CD4-positive, CD25-positive, alpha-beta regulatory T cell (primary cell): ENCODE measurements around the gene ALPL. TPM values are rescaled to one million over a fixed set of nuclear protein-coding genes. Genes with fewer than 3 reads are reported as not detected.

Experiments used
- ATAC-seq, 2 donors: fragments of 150-1000 bp; cut with Tn5 transposase; one replicate each; pipeline ENCODE4 v1.10.0; 2021; ENCODE audit warnings: low read depth in 2 of 2, moderate number of reproducible peaks in 2 of 2, moderate library complexity in 1 of 2
- DNase-seq, 3 donors: peaks; one replicate each; pipeline versions ENCODE4 v3.0.0 to v3.0.0-alpha.2; 2012 to 2022; ENCODE audit warnings: mixed read lengths in 1 of 3
- H3K27ac ChIP-seq: one replicate; pipeline ENCODE4 v1.7.0; 2013; ENCODE audit warnings: mild to moderate bottlenecking, low read length; ENCODE audit not compliant: insufficient read depth, poor library complexity, severe bottlenecking
- H3K27me3 ChIP-seq: one replicate; pipeline ENCODE4 v1.7.0; 2013; ENCODE audit warnings: low read length; ENCODE audit not compliant: control insufficient read depth, insufficient read depth
- H3K36me3 ChIP-seq: one replicate; pipeline ENCODE4 v1.7.0; 2013; ENCODE audit warnings: mild to moderate bottlenecking, low read length, moderate library complexity; ENCODE audit not compliant: control insufficient read depth, insufficient read depth
- H3K4me1 ChIP-seq: 2 replicates; pipeline ENCODE4 v1.7.0; 2013; ENCODE audit warnings: mild to moderate bottlenecking, low read length; ENCODE audit not compliant: insufficient read depth, control insufficient read depth, poor library complexity, severe bottlenecking
- H3K4me3 ChIP-seq: one replicate; pipeline ENCODE4 v1.7.0; 2013; ENCODE audit warnings: low read depth, mild to moderate bottlenecking, low read length, moderate library complexity
- H3K9me3 ChIP-seq, 2 experiments: 1 replicate in 1 of 2; 2 replicates in 1 of 2; pipeline ENCODE4 v1.7.0; 2013; ENCODE audit warnings: low read length in 2 of 2, mild to moderate bottlenecking in 1 of 2, moderate library complexity in 1 of 2; ENCODE audit not compliant: control insufficient read depth in 2 of 2
- H3K27ac Mint-ChIP-seq, 3 donors: one replicate each; pipeline ENCODE4 v1.8.0; 2020 to 2022; ENCODE audit warnings: mild to moderate bottlenecking in 3 of 3, mixed read lengths in 3 of 3, moderate library complexity in 2 of 3
- H3K27me3 Mint-ChIP-seq: one replicate; pipeline ENCODE4 v1.8.0; 2022; ENCODE audit warnings: mild to moderate bottlenecking, mixed read lengths
- H3K36me3 Mint-ChIP-seq: one replicate; pipeline ENCODE4 v1.8.0; 2020; ENCODE audit warnings: mixed read lengths
- H3K4me1 Mint-ChIP-seq, 4 donors: one replicate each; pipeline ENCODE4 v1.8.0; 2020 to 2022; ENCODE audit warnings: mixed read lengths in 4 of 4, mild to moderate bottlenecking in 1 of 4
- H3K4me3 Mint-ChIP-seq, 4 donors: one replicate each; pipeline ENCODE4 v1.8.0; 2020 to 2022; ENCODE audit warnings: mild to moderate bottlenecking in 4 of 4, mixed read lengths in 4 of 4, moderate library complexity in 3 of 4
- H3K9me3 Mint-ChIP-seq, 7 donors: one replicate each; pipeline ENCODE4 v1.8.0; 2020 to 2022; ENCODE audit warnings: mixed read lengths in 7 of 7, mild to moderate bottlenecking in 3 of 7, moderate library complexity in 2 of 7
- polyA plus RNA-seq, 4 donors: library from polyadenylated mRNA; unstranded; fragments of 300-500 nt; fragmentation: Illumina TruSeq; gene quantifications; one replicate each; pipeline ENCODE4 v1.2.3, GENCODE V29; 2021
- total RNA-seq: library from RNA; stranded (reverse); gene quantifications from one replicate; pipeline ENCODE4 v1.2.3, GENCODE V29; 2022

ALPL gene
- total and polyA plus RNA-seq, 5 donors from 2014 or later, result not detected

DNA sequence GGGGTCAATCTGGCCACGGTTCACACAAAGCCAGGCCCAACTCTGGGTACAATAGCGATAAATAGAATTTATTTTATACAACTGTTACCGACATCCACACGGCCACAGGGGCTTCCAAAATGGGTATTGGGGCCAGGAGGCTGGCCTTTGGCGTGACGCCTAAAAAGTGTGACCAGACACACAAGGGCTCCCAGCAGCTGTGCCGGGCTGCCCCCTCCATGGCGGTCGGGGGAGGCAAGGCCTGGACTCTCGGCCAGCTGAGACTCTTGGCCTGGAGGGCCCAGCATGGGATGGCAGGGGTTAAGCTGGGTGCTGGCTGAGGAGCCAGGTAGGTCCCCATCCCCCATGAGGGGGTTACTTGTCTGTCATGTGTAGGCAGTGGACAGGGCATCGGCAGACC lies 87.0 kb downstream of the ALPL start:
- H3K36me3 ChIP-seq, result no peaks in the 10 kb centered on the region
- ATAC-seq, result no peak
- Mint-ChIP-seq H3K36me3 (no peaks in the 10 kb centered on the region), H3K4me3 (no peak overlapping the region), H3K27me3 (peaks cover 10% of the 10 kb centered on the region), H3K4me1 (no peaks in the 10 kb centered on the region), H3K27ac (no peak overlapping the region), H3K9me3 (no peaks in the 10 kb centered on the region)
- no peak for DNase-seq
- no peaks in the 10 kb centered on the region for H3K27me3 ChIP-seq
- H3K9me3 ChIP-seq, result no peaks in the 10 kb centered on the region
- H3K4me3 ChIP-seq, result no peak overlapping the region
- no peaks in the 10 kb centered on the region for H3K4me1 ChIP-seq
- no peak overlapping the region for H3K27ac ChIP-seq

DNA sequence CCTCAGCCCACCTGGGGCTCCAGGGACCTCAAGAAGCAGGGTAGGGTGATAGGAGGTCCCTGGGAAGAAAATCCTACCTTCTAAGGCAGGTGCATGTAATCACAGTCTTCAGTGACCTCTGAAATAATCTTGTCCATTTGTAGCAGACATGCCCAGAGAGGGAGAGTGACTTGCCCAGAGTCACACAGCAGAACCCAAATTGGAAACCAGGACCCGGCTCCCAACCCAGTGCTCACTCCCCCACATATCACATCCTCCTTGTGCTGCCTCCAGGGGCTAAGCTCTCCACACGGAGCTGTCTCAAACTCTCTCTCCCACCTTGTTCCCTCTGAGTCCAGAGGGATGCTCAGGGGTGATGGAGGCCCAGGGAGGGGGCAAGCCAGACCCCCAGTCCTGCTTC lies 87.4 kb downstream of the ALPL start:
- peaks cover 10% of the 10 kb centered on the region for H3K27me3 Mint-ChIP-seq
- Histone ChIP-seq H3K9me3 (no peaks in the 10 kb centered on the region), H3K27ac (no peak overlapping the region), H3K4me3 (no peak overlapping the region), H3K36me3 (no peaks in the 10 kb centered on the region), H3K27me3 (no peaks in the 10 kb centered on the region), H3K4me1 (no peaks in the 10 kb centered on the region)
- H3K27ac Mint-ChIP-seq, result no peak overlapping the region
- H3K4me3 Mint-ChIP-seq, result no peak overlapping the region
- H3K4me1 Mint-ChIP-seq, result no peaks in the 10 kb centered on the region
- no peaks in the 10 kb centered on the region for H3K9me3 Mint-ChIP-seq
- ATAC-seq, result no peak
- no peak for DNase-seq
- H3K36me3 Mint-ChIP-seq, result no peaks in the 10 kb centered on the region

DNA sequence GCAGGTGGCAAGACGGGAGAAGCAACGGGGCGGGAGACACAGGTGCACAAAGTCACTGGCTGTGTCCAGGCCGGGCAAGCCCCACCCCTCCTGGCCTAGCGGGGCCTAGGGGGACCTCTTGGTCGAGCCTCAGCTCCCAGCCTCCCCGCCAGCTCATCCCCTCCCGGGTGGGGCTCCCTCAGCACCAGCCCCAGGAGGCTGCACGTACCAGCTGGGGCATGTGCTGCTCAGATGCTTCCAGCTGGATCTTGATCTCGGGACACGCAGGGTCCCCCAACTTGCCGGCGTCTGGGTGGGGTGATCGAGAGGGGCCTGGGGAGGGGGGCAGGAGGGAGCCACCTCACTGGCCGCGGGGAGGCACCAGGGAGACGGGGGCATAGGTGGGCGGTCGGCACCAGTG lies 88.5 kb downstream of the ALPL start:
- Mint-ChIP-seq H3K9me3 (no peaks in the 10 kb centered on the region), H3K27ac (no peak overlapping the region), H3K27me3 (peaks cover 6% of the 10 kb centered on the region), H3K4me1 (no peaks in the 10 kb centered on the region), H3K36me3 (no peaks in the 10 kb centered on the region), H3K4me3 (no peak overlapping the region)
- H3K4me3 ChIP-seq, result no peak overlapping the region
- no peak overlapping the region for H3K27ac ChIP-seq
- ATAC-seq (no peak), DNase-seq (no peak)
- H3K9me3 ChIP-seq, result no peaks in the 10 kb centered on the region
- no peaks in the 10 kb centered on the region for H3K36me3 ChIP-seq
- no peaks in the 10 kb centered on the region for H3K27me3 ChIP-seq
- no peaks in the 10 kb centered on the region for H3K4me1 ChIP-seq

DNA sequence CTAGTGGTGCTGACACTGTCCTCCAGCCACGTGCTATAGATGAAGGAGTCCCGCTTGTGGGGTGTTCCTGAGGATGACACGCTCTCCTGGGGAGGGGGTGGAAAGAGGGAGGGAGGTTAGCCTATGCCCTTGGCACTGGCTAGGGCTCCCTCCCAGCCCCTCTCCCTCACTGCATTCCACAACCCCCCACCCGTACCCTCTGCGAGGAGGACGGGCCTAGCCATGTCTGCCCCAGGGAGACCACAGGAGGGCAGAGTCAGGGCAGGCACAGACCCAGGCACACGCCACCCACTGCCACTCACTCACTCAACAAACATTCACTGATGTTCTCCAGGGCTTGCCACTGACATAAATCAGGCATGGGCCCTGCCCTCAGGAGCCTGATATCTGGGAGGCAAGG lies 89.2 kb downstream of the ALPL start:
- no peak overlapping the region for H3K27ac Mint-ChIP-seq
- Histone ChIP-seq H3K4me3 (no peak overlapping the region), H3K4me1 (no peaks in the 10 kb centered on the region), H3K27me3 (no peaks in the 10 kb centered on the region), H3K27ac (no peak overlapping the region), H3K9me3 (no peaks in the 10 kb centered on the region), H3K36me3 (no peaks in the 10 kb centered on the region)
- no peak for ATAC-seq
- peaks cover 4% of the 10 kb centered on the region for H3K27me3 Mint-ChIP-seq
- no peaks in the 10 kb centered on the region for H3K36me3 Mint-ChIP-seq
- no peak overlapping the region for H3K4me3 Mint-ChIP-seq
- DNase-seq, result no peak
- no peaks in the 10 kb centered on the region for H3K4me1 Mint-ChIP-seq
- H3K9me3 Mint-ChIP-seq, result no peaks in the 10 kb centered on the region

DNA sequence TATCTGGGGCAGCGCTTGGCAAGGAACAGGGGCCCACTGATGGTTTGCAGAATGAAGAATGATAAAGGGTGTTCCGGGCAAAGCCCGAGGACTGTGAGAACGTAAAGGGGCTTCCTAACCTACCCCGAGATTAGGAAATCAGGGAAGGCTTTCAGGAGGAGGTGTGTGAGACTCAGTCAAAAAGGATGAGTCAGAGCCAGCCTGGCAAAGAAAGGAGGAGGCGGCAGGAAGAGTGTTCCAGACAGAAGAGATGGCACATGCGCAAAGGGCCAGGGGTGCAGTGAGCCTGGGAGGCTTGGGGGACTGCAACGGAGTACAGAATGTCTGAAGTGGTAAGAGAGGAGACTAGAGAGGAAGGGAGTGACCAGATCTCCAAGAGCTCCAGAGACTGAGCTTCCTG lies 89.7 kb downstream of the ALPL start:
- Mint-ChIP-seq H3K9me3 (no peaks in the 10 kb centered on the region), H3K36me3 (no peaks in the 10 kb centered on the region), H3K27me3 (peaks cover 4% of the 10 kb centered on the region), H3K4me3 (no peak overlapping the region), H3K27ac (no peak overlapping the region), H3K4me1 (no peaks in the 10 kb centered on the region)
- H3K9me3 ChIP-seq, result no peaks in the 10 kb centered on the region
- no peaks in the 10 kb centered on the region for H3K36me3 ChIP-seq
- DNase-seq (no peak), ATAC-seq (no peak)
- no peak overlapping the region for H3K27ac ChIP-seq
- no peaks in the 10 kb centered on the region for H3K27me3 ChIP-seq
- H3K4me1 ChIP-seq, result no peaks in the 10 kb centered on the region
- no peak overlapping the region for H3K4me3 ChIP-seq

DNA sequence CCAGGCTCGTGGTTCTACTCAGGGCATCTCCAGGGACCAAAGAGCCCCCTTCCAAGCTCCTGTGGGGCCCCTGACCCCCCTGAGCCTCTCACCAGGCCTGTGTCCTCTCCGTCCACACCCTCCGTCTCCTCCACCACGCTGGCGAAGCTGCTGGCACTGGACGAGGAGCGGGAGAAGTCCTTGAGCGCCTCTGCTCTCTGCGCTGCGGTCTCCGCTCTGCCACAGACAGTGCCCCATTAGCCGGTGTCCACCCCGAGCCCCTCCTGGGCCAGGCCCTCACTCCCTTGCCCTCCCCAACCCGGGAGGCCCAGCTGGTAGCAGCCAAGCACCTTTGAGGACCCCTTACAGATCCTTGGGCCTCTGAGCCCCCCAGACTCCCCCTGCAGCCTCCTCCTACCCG lies 90.2 kb downstream of the ALPL start:
- ATAC-seq (no peak), DNase-seq (no peak)
- Histone ChIP-seq H3K27ac (no peak overlapping the region), H3K9me3 (no peaks in the 10 kb centered on the region), H3K4me3 (no peak overlapping the region), H3K27me3 (no peaks in the 10 kb centered on the region), H3K36me3 (no peaks in the 10 kb centered on the region), H3K4me1 (no peaks in the 10 kb centered on the region)
- Mint-ChIP-seq H3K4me3 (no peak overlapping the region), H3K4me1 (no peaks in the 10 kb centered on the region), H3K9me3 (no peaks in the 10 kb centered on the region), H3K27ac (no peak overlapping the region), H3K27me3 (peaks cover 4% of the 10 kb centered on the region), H3K36me3 (no peaks in the 10 kb centered on the region)

DNA sequence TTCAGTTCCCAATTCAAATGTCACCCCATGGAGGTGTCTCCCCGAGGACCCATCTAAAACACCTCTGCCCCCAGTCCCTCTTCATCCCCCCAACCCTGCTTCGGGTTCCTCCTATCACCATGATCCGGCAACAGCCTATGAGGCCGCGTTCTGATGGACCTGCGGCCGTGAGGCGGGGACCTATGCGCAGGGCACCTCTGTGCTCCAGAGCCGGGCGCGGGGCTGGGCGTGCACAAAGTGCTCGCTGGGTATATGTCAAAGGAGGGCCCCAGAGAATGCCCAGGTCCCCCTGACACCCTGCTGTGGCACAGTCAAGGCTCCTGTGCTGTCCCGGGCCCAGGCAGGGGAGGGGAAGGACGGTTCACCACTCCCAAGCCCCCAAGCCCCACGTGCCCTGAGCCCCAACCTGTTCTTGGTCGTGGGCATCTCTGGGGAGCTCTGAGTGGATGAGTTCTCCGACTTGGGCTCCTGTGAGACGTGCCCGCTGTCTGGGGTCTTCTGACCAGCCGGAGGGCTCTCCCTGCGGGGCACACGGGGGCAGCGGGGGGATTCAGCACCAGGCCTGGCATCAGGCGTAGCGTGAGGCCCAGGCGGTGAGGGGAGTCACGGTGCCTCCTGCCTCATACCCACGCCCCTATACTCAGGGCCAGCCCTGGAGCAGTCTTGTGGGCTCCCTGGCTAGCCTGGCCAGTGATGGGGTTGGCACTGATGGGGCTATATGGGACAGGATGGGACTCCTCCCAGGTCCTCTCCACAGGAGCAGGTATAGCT lies 92.2 kb downstream of the ALPL start:
- Histone ChIP-seq H3K4me3 (no peak overlapping the region), H3K4me1 (no peaks in the 10 kb centered on the region), H3K9me3 (no peaks in the 10 kb centered on the region), H3K27ac (no peak overlapping the region), H3K27me3 (no peaks in the 10 kb centered on the region), H3K36me3 (no peaks in the 10 kb centered on the region)
- ATAC-seq (no peak), DNase-seq (no peak)
- no peaks in the 10 kb centered on the region for H3K9me3 Mint-ChIP-seq
- H3K4me3 Mint-ChIP-seq, result no peak overlapping the region
- no peaks in the 10 kb centered on the region for H3K27me3 Mint-ChIP-seq
- H3K36me3 Mint-ChIP-seq, result no peaks in the 10 kb centered on the region
- no peak overlapping the region for H3K27ac Mint-ChIP-seq
- peaks cover 0 to 1% (median 0%) of the 10 kb centered on the region in 4 donors for H3K4me1 Mint-ChIP-seq
